IMR-90 (cell line): ENCODE results near the gene C11orf42. TPM values are rescaled to one million over a fixed set of nuclear protein-coding genes. Genes with fewer than 3 reads are reported as not detected.

Experiments used
- ATAC-seq: fragments of 200-7000 bp; cut with Tn5 transposase; 2 replicates; pipeline ENCODE4 v1.9.1; 2020; ENCODE audit warnings: low read depth, mild to moderate bottlenecking, moderate library complexity
- BruUV-seq: library from RNA; stranded (reverse); fragments of 400-500 nt; replicated peaks from 2 replicates; lab custom pipeline; 2021; lab: Mats Ljungman, UMichigan
- CTCF ChIA-PET: fragments of 300-600 bp; formaldehyde crosslinking; extraction: SDS; loops from one replicate; lab custom pipeline; 2021; ENCODE audit warnings: antibody characterized with exemption; lab: Yijun Ruan, JAX
- POLR2A ChIA-PET: fragments of 300-600 bp; sonication (Branson Sonifier 250); formaldehyde crosslinking; loops from one replicate; lab custom pipeline; 2022; ENCODE audit warnings: antibody characterized with exemption; ENCODE audit not compliant: unreplicated experiment; lab: Charles Lee
- DNase-seq: peaks from one replicate; pipeline ENCODE4 v3.0.0; 2013
- H2AFZ ChIP-seq: replicated peaks from 2 replicates; pipeline ENCODE3; 2013; ENCODE audit warnings: low read length, mild to moderate bottlenecking; ENCODE audit not compliant: poor library complexity
- H2AK5ac ChIP-seq: 2 replicates; pipeline ENCODE4 v1.6.1; 2013; ENCODE audit warnings: low read depth, low read length, inconsistent platforms
- H2AK9ac ChIP-seq: replicated peaks from 2 replicates; pipeline ENCODE3; 2013; ENCODE audit warnings: mild to moderate bottlenecking, low read depth, low read length, moderate library complexity; ENCODE audit not compliant: poor library complexity
- H2BK120ac ChIP-seq: 2 replicates; pipeline ENCODE4 v1.6.1; 2013; ENCODE audit warnings: low read depth, low read length, inconsistent platforms
- H2BK15ac ChIP-seq: 3 replicates; pipeline ENCODE4 v1.6.1; 2013; ENCODE audit warnings: low read depth, low read length, inconsistent platforms
- H2BK20ac ChIP-seq: 2 replicates; pipeline ENCODE4 v1.6.1; 2013; ENCODE audit warnings: low read depth, mild to moderate bottlenecking, inconsistent platforms, low read length, moderate library complexity
- H2BK5ac ChIP-seq: 2 replicates; pipeline ENCODE4 v1.6.1; 2013; ENCODE audit warnings: mild to moderate bottlenecking, low read depth, low read length, inconsistent platforms; ENCODE audit not compliant: poor library complexity, severe bottlenecking
- H3K14ac ChIP-seq: replicated peaks from 2 replicates; pipeline ENCODE4 v1.6.1; 2013; ENCODE audit warnings: low read depth, low read length, inconsistent platforms
- H3K18ac ChIP-seq: 2 replicates; pipeline ENCODE4 v1.6.1; 2013; ENCODE audit warnings: low read depth, low read length, control low read depth
- H3K23ac ChIP-seq: 2 replicates; pipeline ENCODE4 v1.6.1; 2013; ENCODE audit warnings: low read depth, low read length, inconsistent platforms
- H3K27ac ChIP-seq: 2 replicates; pipeline ENCODE4 v1.5.1; 2013; ENCODE audit warnings: mild to moderate bottlenecking, control low read depth, low read length; ENCODE audit not compliant: insufficient read depth
- H3K27me3 ChIP-seq: 2 replicates; pipeline ENCODE4 v1.6.1; 2013; ENCODE audit warnings: low read length; ENCODE audit not compliant: control insufficient read depth, insufficient read depth
- H3K36me3 ChIP-seq: 2 replicates; pipeline ENCODE4 v1.6.1; 2013; ENCODE audit warnings: low read length, mixed read lengths; ENCODE audit not compliant: control insufficient read depth, insufficient read depth
- H3K4ac ChIP-seq: 2 replicates; pipeline ENCODE4 v1.6.1; 2013; ENCODE audit warnings: low read depth, low read length, inconsistent platforms
- H3K4me1 ChIP-seq: 2 replicates; pipeline ENCODE4 v1.6.1; 2013; ENCODE audit warnings: low read length, mixed read lengths; ENCODE audit not compliant: control insufficient read depth, insufficient read depth
- H3K4me2 ChIP-seq: 2 replicates; pipeline ENCODE4 v1.6.1; 2013; ENCODE audit warnings: low read depth, mild to moderate bottlenecking, control low read depth, low read length, moderate library complexity
- H3K4me3 ChIP-seq: 2 replicates; pipeline ENCODE4 v1.5.1; 2013; ENCODE audit warnings: low read depth, mild to moderate bottlenecking, control low read depth, low read length, moderate library complexity; ENCODE audit not compliant: insufficient read depth
- H3K56ac ChIP-seq: 2 replicates; pipeline ENCODE4 v1.6.1; 2013; ENCODE audit warnings: low read length, inconsistent platforms; ENCODE audit not compliant: insufficient read depth; ENCODE audit errors: extremely low read depth
- H3K79me1 ChIP-seq, 2 experiments: 2 replicates each; pipeline ENCODE4 v1.6.1; 2013; ENCODE audit warnings: low read length in 2 of 2, inconsistent platforms in 1 of 2, low read depth in 1 of 2
- H3K9ac ChIP-seq: 2 replicates; pipeline ENCODE4 v1.6.1; 2013; ENCODE audit warnings: low read depth, low read length, control low read depth
- H3K9me1 ChIP-seq: 2 replicates; pipeline ENCODE4 v1.6.1; 2013; ENCODE audit warnings: low read length, inconsistent platforms; ENCODE audit not compliant: insufficient read depth
- H3K9me3 ChIP-seq: 2 replicates; pipeline ENCODE4 v1.6.1; 2013; ENCODE audit warnings: low read length; ENCODE audit not compliant: control insufficient read depth, insufficient read depth
- H4K20me1 ChIP-seq: 2 replicates; pipeline ENCODE4 v1.6.1; 2013; ENCODE audit warnings: low read length, inconsistent platforms; ENCODE audit not compliant: insufficient read depth
- H4K5ac ChIP-seq: 2 replicates; pipeline ENCODE4 v1.6.1; 2013; ENCODE audit warnings: mild to moderate bottlenecking, low read depth, low read length, control low read depth
- H4K8ac ChIP-seq, 2 experiments: 2 replicates each; pipeline ENCODE4 v1.6.1; 2013; ENCODE audit warnings: low read depth in 2 of 2, low read length in 2 of 2, control low read depth in 1 of 2, inconsistent platforms in 1 of 2
- H4K91ac ChIP-seq: 2 replicates; pipeline ENCODE4 v1.6.1; 2013; ENCODE audit warnings: low read depth, low read length, inconsistent platforms; ENCODE audit not compliant: insufficient read depth
- CEBPB ChIP-seq: IDR thresholded peaks from 2 replicates; pipeline ENCODE4 v1.6.1; 2012; ENCODE audit warnings: low read depth, low read length, improper control_type of control experiment
- CTCF ChIP-seq: conservative IDR thresholded peaks from 2 replicates; pipeline ENCODE4 v1.5.1; 2012; ENCODE audit warnings: mild to moderate bottlenecking, low read depth, low read length, improper control_type of control experiment
- FOS ChIP-seq: fragments of 150-350 bp; IDR thresholded peaks from 2 replicates; pipeline ENCODE4 v1.6.1; 2016; ENCODE audit warnings: low read depth, low read length
- MAFK ChIP-seq: IDR thresholded peaks from 2 replicates; pipeline ENCODE4 v1.6.1; 2012; ENCODE audit warnings: low read depth, low read length, improper control_type of control experiment
- MAZ ChIP-seq: IDR thresholded peaks from 2 replicates; pipeline ENCODE4 v1.6.1; 2012; ENCODE audit warnings: low read depth, mild to moderate bottlenecking, low read length, improper control_type of control experiment, moderate library complexity, borderline replicate concordance
- RCOR1 ChIP-seq: IDR thresholded peaks from 2 replicates; pipeline ENCODE4 v1.6.1; 2012; ENCODE audit warnings: mild to moderate bottlenecking, low read length, improper control_type of control experiment; ENCODE audit not compliant: insufficient replicate concordance
- WGBS, 2 experiments: methylation state at CpG; one replicate each; pipeline versions ENCODE4 v1.1.5 to v1.1.7; 2013; ENCODE audit warnings: missing lambda C conversion rate in 2 of 2; ENCODE audit not compliant: insufficient read length in 1 of 2; ENCODE audit errors: extremely low coverage in 2 of 2; 5-methylcytosine and 5-hydroxymethylcytosine counted together
- dilution Hi-C: fragments of 300-500 bp; cut with HindIII; formaldehyde crosslinking; loops from one replicate; pipeline ENCODE4 v1.14.3; 2018; ENCODE audit warnings: low sequenced_read_pairs; ENCODE audit not compliant: unreplicated experiment
- in situ Hi-C: fragments of 300-500 bp; cut with MboI; formaldehyde crosslinking; loops from 3 replicates; pipeline ENCODE4 v1.14.3; 2019; ENCODE audit warnings: low sequenced_read_pairs, inconsistent platforms, mixed read lengths
- intact Hi-C: fragments of 100-400 bp; cut with micrococcal nuclease; formaldehyde crosslinking; loops from 2 replicates; pipeline ENCODE4 v1.10.0; 2022
- polyA plus RNA-seq, 3 experiments: library from polyadenylated mRNA; depleted of rRNA; stranded (reverse); fragments of >200 nt; gene quantifications; 2 replicates each; pipeline ENCODE4 v1.2.3, GENCODE V29; 2012; ENCODE audit warnings: low replicate concordance in 1 of 3
- total RNA-seq: library from RNA; depleted of rRNA; stranded (reverse); fragments of >200 nt; gene quantifications from 2 replicates; pipeline ENCODE4 v1.2.3, GENCODE V29; 2012

C11orf42 gene
- total and polyA plus RNA-seq, 2 of the 4 experiments (the other 2 are of a cell fraction) = not detected

- no peak overlapping the region for H3K18ac ChIP-seq
- H3K9me1 ChIP-seq = no peaks in the 10 kb centered on the region
- no peak overlapping the region for H4K8ac ChIP-seq
- intact Hi-C loops = no loop called here
- H3K36me3 ChIP-seq = peaks cover 6% of the 10 kb centered on the region
- ChIA-PET CTCF (no interaction called here), POLR2A (no interaction called here)
- ATAC-seq (no peak), DNase-seq (no peak)
- H3K9me3 ChIP-seq = no peaks in the 10 kb centered on the region
- no peak overlapping the region for H2AK5ac ChIP-seq
- in situ Hi-C loops = no loop called here
- TF ChIP-seq FOS (no peak), MAZ (no peak), CTCF (no peak), MAFK (no peak), RCOR1 (no peak), CEBPB (no peak)
- H2BK20ac ChIP-seq = no peak overlapping the region
- no peak overlapping the region for H3K23ac ChIP-seq
- no peaks in the 10 kb centered on the region for H3K79me1 ChIP-seq
- H3K56ac ChIP-seq = no peak overlapping the region
- H2AFZ ChIP-seq = no peak overlapping the region
- no peak overlapping the region for H2BK120ac ChIP-seq
- BruUV-seq = no TSS peak
- no peak overlapping the region for H3K4me2 ChIP-seq
- no peak overlapping the region for H3K4me3 ChIP-seq
- no peak overlapping the region for H3K27ac ChIP-seq
- H3K9ac ChIP-seq = no peak overlapping the region
- no peak overlapping the region for H2BK5ac ChIP-seq
- no peak overlapping the region for H4K91ac ChIP-seq
- no peak overlapping the region for H4K5ac ChIP-seq
- no peak overlapping the region for H3K4ac ChIP-seq
- H2BK15ac ChIP-seq = no peak overlapping the region
- no peak overlapping the region for H2AK9ac ChIP-seq
- dilution Hi-C loops = no loop called here
- no peaks in the 10 kb centered on the region for H3K27me3 ChIP-seq
- H4K20me1 ChIP-seq = no peaks in the 10 kb centered on the region
- no peak overlapping the region for H3K14ac ChIP-seq
- WGBS, 2 experiments = no CpG with 5 or more reads among the region's 3 CpGs
- no peaks in the 10 kb centered on the region for H3K4me1 ChIP-seq
Observed at GRCh38 chr11:6203327-6203726, 2.0 kb upstream of the C11orf42 start.
